ENCODE measurements around the gene CTCFL.
A peak's percentile ranks its signal among the peaks of the same experiment; 100 is the strongest.

The CTCFL gene

DNA sequence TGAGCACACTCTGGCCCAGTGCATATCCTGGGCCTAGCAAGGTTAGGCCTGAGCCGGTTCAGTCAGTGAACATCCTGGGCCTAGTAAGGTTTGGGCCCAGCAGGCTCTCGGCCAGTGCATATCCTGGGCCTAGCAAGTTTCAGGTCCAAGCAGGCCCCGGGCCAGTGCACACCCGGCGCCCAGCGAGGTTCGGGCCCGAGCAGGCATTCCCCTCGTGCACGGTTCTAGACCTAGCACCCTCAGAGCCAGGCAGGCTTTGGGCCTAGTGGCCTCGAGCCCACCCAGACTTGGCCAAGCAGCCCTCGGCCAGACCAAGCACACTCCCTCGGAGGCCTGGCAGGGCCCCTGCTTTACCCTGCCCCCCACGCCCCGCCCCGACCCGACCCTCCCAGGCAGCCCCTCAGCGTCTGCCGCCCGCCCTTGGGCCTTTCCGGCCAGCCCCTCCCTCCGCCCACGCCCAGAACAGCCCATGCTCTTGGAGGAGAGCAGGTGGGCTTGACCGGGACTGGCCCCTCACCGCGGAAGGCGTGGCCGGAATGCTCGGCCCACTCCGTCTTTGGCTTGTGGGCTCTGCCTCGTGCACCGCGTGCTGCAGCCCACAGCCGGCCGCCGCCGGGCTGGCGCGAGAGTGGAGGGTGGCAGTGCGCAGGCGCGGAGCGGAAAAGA is at the start of gene CTCFL:
TSS of gene CTCFL (minus strand) at position 630 of the 666 bp plus-strand sequence. CDS start 935 bp downstream, outside the sequence.
- no peak for DNase-seq

DNA sequence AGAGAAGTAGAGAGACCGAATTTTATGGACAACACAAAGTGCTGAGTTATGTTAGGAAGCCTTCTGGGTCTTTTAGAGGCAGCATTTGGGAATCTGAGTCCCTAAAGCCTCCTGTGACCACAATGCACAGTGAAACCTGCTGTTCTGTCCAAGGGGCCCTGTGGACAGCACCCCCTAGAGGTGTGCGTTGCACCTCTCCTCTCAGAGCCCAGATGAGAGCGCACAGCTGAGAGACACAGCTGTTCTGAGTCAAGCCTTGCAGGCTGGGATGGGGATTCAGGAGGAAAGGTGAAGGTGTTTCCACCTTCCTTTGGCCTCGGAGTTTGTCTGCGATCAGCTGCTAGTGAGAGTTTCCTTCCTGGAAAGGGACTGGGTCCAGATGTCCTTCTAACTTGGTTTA is 49.0 kb upstream of the CTCFL start:
- no peak for DNase-seq

DNA sequence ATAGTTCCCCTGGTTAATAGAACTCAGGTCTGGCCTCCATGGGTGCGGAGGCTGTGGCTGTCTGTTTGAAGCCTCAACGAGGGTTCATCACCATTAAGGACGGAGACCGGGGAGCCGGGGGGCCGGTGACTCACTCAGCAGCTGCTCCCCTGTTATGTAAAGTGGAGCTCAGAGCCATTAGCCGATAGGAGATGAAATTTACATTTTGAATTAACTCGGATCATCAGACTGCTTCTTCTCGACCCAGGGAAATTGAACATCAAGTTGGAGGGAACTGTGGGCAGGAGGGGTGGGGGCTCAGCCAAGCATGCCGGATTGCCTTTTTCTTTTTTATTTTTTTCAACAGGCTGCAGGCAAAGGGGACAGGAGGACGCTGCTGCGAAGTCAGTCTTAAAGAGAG is 48.3 kb upstream of the CTCFL start:
- DNase-seq, result no peak

DNA sequence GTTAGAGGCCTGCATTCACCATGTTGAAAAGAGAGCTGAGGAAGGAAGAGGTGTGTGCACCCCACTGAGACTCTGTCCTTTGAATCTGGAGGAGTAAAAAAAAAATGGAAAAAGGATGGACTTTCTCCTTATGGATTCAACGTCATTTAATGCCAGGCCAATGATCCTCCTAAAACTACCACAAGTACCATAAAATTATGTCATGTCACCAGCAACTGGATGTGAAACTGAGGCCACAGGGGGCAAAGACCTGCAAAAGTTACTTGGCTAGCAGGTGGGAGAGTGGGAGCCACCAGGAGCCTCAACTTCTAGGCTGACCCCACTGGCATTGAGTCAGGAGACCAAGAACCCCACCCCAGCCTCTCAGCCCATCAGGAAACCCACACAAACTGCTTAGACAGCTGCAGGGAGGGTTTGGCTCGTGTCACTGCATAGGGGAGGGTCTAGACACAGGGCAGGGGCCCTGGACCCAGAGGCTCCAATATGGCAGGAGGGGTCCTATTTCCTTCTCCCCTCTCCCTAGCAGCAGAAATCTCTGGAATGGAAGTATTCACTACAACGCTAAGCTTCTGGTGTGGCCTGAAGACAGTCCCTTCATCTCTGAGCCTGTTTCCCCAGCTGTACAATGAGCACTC is 47.0 kb upstream of the CTCFL start:
- DNase-seq, result no peak

DNA sequence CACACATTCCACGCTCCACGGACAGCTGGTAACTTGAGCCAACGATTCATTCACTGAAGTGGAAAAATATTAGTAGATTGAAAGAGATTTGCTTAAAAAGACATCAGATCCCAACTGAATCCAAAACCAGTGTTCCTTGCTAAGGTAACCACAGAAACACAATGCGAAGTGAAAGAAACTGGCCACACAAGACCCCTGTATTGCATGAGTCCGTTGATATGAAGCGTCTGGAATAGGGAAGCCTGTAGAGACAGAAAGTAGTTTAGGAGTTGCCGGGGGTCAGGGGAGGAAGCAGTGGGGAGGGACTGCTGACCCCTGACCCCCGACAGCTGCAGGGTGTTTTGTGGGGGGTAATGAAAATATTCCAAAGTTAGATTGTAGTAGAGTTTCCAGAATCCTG is 46.0 kb upstream of the CTCFL start:
- DNase-seq, result no peak

DNA sequence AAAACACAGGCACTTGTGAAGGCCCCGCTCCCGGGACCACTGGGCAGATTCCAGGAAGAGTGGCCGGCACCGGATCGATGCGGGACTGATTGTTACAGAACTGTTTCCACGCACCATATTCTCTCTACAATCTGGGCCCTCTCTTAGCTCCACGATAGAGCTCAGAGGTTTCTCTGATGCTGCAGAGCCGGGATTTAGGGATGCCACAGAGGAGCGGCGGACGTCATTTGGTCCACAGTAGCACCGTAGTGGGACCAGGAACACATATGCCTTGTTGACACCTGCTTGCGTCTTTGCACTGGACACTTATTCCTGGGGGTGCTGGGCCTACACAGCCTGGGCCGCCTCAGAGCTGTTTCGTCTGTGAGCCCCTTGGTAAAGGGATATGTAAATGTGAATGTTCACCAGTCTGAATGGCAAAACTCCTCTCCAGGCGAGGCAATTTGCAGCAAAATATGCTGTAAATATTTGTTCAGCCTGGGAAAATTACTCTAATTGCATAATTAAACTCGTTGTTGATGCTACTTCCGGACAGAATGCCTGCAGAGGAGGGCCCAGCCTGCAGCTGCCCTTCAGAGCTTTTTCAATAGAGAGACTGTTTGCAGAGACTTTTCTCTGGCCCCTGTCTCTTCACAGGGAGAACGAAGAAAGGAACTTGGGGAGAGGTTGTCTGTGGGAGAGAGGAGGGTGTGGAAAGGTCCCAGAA is 45.4 kb upstream of the CTCFL start:
- no peak for DNase-seq

- no peak for DNase-seq
Observed at GRCh38 chr20:57568960-57569359, 44.0 kb upstream of the CTCFL start.

DNA sequence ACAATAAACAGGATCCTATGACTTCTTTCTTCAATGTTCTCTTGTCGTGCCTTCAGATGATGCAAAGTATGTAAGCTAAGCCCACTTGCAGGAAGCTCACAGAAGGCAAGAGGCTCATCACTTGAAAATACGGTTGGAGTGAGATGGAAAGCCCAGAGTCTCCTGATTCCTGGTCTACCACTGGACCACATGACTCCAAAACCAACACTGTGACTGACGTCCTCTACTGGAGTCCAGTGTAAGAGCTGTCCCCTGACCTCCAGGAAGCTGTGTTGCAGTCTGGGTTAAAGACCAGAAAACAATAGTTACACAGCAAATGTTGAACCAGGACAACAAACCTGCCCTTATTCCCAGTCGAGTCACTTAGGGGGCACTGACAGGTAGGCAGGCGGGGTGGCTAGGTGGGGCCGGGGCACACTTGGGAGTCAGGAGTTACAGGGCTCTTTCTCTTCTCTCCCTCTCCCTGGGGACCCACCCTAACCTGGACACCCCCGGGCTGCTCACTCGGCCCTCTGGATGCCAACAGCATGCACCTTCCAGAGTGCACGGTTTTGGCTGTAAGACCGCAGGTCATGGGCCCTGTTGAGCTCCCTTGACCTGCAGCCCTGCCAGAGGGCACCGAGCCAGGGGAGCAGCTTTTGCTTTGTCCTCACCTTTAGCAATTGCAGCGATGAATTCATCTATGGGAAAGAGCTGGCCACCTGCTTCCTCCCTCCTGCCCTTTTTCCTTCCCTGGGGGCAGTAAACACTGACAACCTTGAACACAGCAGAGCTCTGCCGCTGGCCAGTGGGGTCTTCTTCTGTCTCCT is 43.4 kb upstream of the CTCFL start:
- DNase-seq, result no peak

DNA sequence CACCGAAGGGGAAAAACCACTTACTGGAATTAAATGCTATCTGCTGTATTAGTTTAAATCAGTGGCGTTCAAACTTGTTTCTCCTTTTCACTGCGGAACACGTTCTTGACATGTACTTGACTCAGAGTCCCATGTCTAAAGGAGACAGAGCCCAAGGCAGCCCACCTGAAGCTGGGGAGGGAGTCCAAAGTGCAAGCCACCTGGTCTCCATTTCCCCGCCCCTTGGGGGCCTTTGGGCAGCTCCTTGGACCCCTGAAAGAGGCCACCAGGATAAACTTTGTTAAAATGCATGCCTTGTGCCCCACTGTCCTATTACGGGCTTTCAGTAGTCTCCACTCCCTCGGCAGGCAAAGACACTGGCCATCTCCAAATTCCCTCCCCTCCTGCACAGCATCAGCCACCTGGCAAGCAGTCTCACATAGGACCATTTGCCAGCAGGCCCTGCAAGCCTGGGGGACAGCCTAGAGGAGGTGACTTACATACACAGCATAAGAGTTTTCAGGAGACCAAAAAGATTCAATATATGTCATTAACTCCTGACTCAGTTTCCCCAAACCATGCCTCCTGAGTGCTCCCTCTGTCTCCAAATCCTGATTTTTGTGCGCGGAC is 42.6 kb upstream of the CTCFL start:
- DNase-seq, result no peak

DNA sequence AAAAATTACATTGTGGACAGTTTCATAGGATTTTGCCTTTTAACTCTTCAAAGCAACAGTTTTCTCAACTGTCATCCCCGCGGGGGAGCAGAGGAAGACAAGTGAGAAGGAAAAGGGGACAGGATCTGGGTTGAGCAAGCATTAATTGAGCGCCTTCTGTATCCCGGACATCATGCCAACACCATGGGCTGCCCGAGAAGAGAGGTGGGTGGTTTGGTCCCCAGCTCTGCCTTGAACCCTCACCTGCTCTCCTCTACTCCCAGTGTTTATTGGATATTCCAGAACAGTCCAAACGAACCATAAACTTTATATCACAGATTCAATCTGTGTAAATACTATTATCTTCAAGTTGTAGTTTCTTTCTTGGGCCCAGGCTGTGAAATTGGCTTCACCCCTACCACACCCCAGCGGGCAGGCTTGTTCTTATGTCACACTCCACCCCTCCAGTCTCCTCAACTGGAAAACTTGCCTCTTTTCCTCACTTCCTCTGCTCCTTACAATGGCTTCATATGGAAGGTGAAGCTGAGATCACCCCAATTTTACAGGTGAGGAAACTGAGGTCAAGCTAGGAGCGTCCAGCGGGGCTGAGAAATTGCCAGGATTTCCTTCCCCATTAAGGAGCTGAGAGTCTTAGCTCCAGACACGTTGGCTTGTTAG is 42.0 kb upstream of the CTCFL start:
- DNase-seq, result no peak

DNA sequence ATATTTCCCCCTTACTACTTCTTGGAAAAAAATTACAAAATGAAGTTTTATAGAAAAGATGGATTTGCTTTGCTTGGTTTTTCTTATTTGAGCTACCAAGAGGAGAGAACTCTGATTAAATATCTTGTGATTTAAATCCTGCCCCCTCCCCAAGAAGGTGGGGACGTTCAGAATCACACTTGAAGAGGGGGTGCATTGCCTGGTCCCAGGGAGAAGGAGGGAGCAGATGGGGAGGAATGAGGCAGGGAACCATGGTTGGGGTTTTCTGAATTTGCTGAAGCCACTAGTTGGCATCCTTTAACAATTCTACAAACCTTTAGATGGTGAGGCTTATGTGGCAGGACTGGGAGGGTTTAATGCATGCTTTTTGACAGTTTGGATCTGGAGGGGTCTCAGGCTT is 41.5 kb upstream of the CTCFL start:
- DNase-seq, result no peak

DNA sequence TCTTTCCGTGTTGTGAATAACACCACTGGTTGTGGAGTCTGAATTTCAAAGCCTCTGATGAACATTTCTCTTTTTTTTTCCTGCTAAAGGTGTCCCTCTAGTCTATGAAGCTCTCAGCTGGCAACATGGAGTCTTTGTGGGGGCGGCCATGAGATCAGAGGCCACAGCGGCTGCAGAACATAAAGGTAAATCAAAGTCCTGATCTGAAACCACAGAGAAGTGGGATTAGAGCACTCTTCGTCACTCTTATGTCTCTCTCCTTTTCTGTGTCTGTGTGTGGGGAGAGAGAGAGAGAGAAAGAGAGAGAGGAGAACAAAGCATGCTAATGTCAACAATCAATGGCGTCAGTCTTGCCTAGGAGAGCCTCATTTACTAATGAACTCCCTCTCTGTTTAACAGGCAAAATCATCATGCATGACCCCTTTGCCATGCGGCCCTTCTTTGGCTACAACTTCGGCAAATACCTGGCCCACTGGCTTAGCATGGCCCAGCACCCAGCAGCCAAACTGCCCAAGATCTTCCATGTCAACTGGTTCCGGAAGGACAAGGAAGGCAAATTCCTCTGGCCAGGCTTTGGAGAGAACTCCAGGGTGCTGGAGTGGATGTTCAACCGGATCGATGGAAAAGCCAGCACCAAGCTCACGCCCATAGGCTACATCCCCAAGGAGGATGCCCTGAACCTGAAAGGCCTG is 40.2 kb upstream of the CTCFL start:
- no peak for DNase-seq

- no peak for DNase-seq
Observed at GRCh38 chr20:57564180-57564802, 39.4 kb upstream of the CTCFL start.

- DNase-seq, result no peak
Observed at GRCh38 chr20:57563522-57563921, 38.6 kb upstream of the CTCFL start.

DNA sequence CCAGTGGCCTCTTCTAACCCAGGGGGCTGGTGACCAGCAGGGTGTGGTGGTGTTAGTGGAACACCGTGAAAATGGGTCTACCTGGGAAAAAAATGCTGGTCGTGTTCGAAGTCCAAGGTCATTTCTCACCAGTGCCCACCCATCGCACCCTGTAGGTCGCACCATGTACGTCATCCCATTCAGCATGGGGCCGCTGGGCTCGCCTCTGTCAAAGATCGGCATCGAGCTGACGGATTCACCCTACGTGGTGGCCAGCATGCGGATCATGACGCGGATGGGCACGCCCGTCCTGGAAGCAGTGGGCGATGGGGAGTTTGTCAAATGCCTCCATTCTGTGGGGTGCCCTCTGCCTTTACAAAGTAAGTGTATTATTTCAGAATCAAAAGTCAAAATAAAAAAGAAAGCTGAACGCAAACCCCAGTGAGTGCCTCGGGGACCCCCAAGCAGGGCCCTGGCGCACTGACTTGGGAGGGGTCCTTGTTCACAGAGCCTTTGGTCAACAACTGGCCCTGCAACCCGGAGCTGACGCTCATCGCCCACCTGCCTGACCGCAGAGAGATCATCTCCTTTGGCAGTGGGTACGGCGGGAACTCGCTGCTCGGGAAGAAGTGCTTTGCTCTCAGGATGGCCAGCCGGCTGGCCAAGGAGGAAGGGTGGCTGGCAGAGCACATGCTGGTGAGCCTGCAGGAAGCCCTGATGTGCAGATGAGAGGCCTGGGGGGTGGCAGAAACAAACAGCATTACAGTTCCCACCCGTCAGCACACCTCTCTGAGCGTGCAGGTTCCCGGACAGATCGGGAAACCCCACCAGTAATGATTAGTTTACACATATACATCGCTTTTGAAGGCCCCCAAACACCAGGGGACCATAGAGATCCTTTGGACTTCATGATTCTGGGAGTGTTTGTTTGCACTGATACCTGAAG is 37.9 kb upstream of the CTCFL start:
- no peak for DNase-seq

- DNase-seq, result no peak
Observed at GRCh38 chr20:57561356-57562279, 36.7 kb upstream of the CTCFL start.

GRCh38 chr20:57560554-57561355 is 35.8 kb upstream of the CTCFL start, which contains the start of gene PCK1:
TSS of gene PCK1 (plus strand) at chr20:57561110. CDS start at chr20:57561412, 302 bp downstream.
- DNase-seq, result peak; percentile 65

Measured in SHP77 treated with DMSO at 0.1 percent for 48 hours (cell line).